GM12878 (cell line): ENCODE measurements around the gene RTCB. TPM values are rescaled to one million over a fixed set of nuclear protein-coding genes. Genes with fewer than 3 reads are reported as not detected.
"Not testable (repeated sequence)": the region's sequence is repeated elsewhere in the genome, so short reads cannot be mapped to it uniquely, and the experiment has no call there.

ENCODE experiments used
- ATAC-seq: fragments of 200-7000 bp; cut with Tn5 transposase; 3 replicates; pipeline ENCODE4 v1.9.1; 2020; ENCODE audit warnings: mild to moderate bottlenecking, moderate library complexity
- BruUV-seq: library from RNA; stranded (reverse); fragments of 400-500 nt; replicated peaks from 2 replicates; lab custom pipeline; 2021; lab: Mats Ljungman, UMichigan
- CTCF ChIA-PET: fragments of 300-600 bp; sonication (Branson Sonifier 250); formaldehyde crosslinking; extraction: SDS; loops from one replicate; lab custom pipeline; 2021; ENCODE audit warnings: inconsistent platforms; lab: Yijun Ruan, JAX
- POLR2A ChIA-PET: fragments of 350-600 bp; formaldehyde crosslinking; extraction: SDS; loops from one replicate; lab custom pipeline; 2021; ENCODE audit warnings: inconsistent platforms; lab: Charles Lee
- RAD21 ChIA-PET: fragments of 300-600 bp; sonication (Branson Sonifier 250); formaldehyde crosslinking; loops from one replicate; lab custom pipeline; 2023; ENCODE audit warnings: antibody characterized with exemption; ENCODE audit not compliant: unreplicated experiment; lab: Charles Lee
- SMC1A ChIA-PET: fragments of 300-600 bp; sonication (Branson Sonifier 250); formaldehyde crosslinking; loops from one replicate; lab custom pipeline; 2023; ENCODE audit not compliant: unreplicated experiment, uncharacterized antibody; lab: Charles Lee
- DNase-seq: peaks from one replicate; pipeline ENCODE4 v3.0.0-alpha.2; 2011; ENCODE audit warnings: low read depth, low spot score
- FAIRE-seq: peaks from 3 replicates; lab custom pipeline; 2011; peaks lifted over from hg19 to GRCh38; lab: Jason Lieb, UNC
- H2AFZ ChIP-seq: 2 replicates; pipeline ENCODE4 v1.6.0; 2011; ENCODE audit warnings: low read depth, low read length, control low read depth; ENCODE audit not compliant: control insufficient read depth
- H3K27ac ChIP-seq: 2 replicates; pipeline ENCODE4 v1.5.1; 2011; ENCODE audit warnings: control low read depth; ENCODE audit not compliant: control insufficient read depth, insufficient read depth
- H3K27me3 ChIP-seq, 2 experiments: replicated peaks in 1 of 2; 2 replicates each; pipeline versions ENCODE4 v1.6.0 to v1.6.1; 2011; ENCODE audit warnings: low read length in 1 of 2; ENCODE audit not compliant: control insufficient read depth in 2 of 2, insufficient read depth in 2 of 2
- H3K36me3 ChIP-seq, 2 experiments: 2 replicates each; pipeline ENCODE4 v1.5.1; 2011; ENCODE audit warnings: low read length in 1 of 2; ENCODE audit not compliant: control insufficient read depth in 2 of 2, insufficient read depth in 2 of 2
- H3K4me1 ChIP-seq: 2 replicates; pipeline ENCODE4 v1.6.1; 2011; ENCODE audit warnings: mild to moderate bottlenecking, low read length, moderate library complexity, mixed read lengths; ENCODE audit not compliant: control insufficient read depth, insufficient read depth
- H3K4me2 ChIP-seq: 2 replicates; pipeline ENCODE4 v1.6.0; 2011; ENCODE audit warnings: control low read depth; ENCODE audit not compliant: control insufficient read depth, insufficient read depth
- H3K4me3 ChIP-seq: fragments of 200-600 bp; sonication (generic); 2 replicates; pipeline ENCODE4 v1.5.1; 2016
- H3K79me2 ChIP-seq: 2 replicates; pipeline ENCODE4 v1.6.0; 2011; ENCODE audit warnings: low read length; ENCODE audit not compliant: control insufficient read depth, insufficient read depth
- H3K9ac ChIP-seq: 2 replicates; pipeline ENCODE4 v1.8.0; 2011; ENCODE audit warnings: low read length, control low read depth, mixed read lengths; ENCODE audit not compliant: control insufficient read depth, insufficient read depth
- H3K9me3 ChIP-seq: replicated peaks from 3 replicates; pipeline ENCODE4 v1.5.1; 2011; ENCODE audit warnings: mild to moderate bottlenecking, low read length; ENCODE audit not compliant: control insufficient read depth, insufficient read depth
- H4K20me1 ChIP-seq: 2 replicates; pipeline ENCODE4 v1.6.0; 2011; ENCODE audit not compliant: control insufficient read depth, insufficient read depth
- BCL3 ChIP-seq: IDR thresholded peaks from 2 replicates; pipeline ENCODE4 v1.6.1; 2011; ENCODE audit warnings: borderline replicate concordance, low read depth, mild to moderate bottlenecking, moderate library complexity, low read length; ENCODE audit not compliant: insufficient read depth, poor library complexity, severe bottlenecking
- BHLHE40 ChIP-seq, 2 experiments: fragments of 450-650 bp in 1 of 2; IDR thresholded peaks; 2 replicates each; pipeline ENCODE4 v1.6.1; 2011 to 2017; ENCODE audit warnings: low read depth in 2 of 2, borderline replicate concordance in 1 of 2, improper control_type of control experiment in 1 of 2, low read length in 1 of 2, mild to moderate bottlenecking in 1 of 2
- MTA3 ChIP-seq: IDR thresholded peaks from 2 replicates; pipeline ENCODE4 v1.6.1; 2012; ENCODE audit warnings: low read length, inconsistent platforms, borderline replicate concordance
- MYB ChIP-seq: fragments of 150-350 bp; IDR thresholded peaks from 2 replicates; pipeline ENCODE4 v1.6.1; 2014; ENCODE audit warnings: mild to moderate bottlenecking, low read depth, low read length, borderline replicate concordance
- PML ChIP-seq: IDR thresholded peaks from 2 replicates; pipeline ENCODE4 v1.6.1; 2012; ENCODE audit warnings: low read length, inconsistent platforms
- POLR2A ChIP-seq: IDR thresholded peaks from 2 replicates; pipeline ENCODE4 v1.6.1; 2011; ENCODE audit warnings: low read depth, mild to moderate bottlenecking, low read length
- POLR2AphosphoS2 ChIP-seq: IDR thresholded peaks from 2 replicates; pipeline ENCODE4 v1.6.1; 2011; ENCODE audit warnings: low read depth, mild to moderate bottlenecking, low read length, improper control_type of control experiment, moderate library complexity
- PRDM15 ChIP-seq: fragments of 450-650 bp; formaldehyde crosslinking; IDR thresholded peaks from 2 replicates; pipeline ENCODE4 v1.4.0; 2020; ENCODE audit warnings: mild to moderate bottlenecking, moderate library complexity
- RFX5 ChIP-seq: IDR thresholded peaks from 2 replicates; pipeline ENCODE4 v1.6.1; 2011; ENCODE audit warnings: low read depth, low read length, improper control_type of control experiment
- SMAD5 ChIP-seq: IDR thresholded peaks from 2 replicates; pipeline ENCODE4 v1.6.1; 2016; ENCODE audit warnings: antibody characterized with exemption, low read depth
- SP1 ChIP-seq: IDR thresholded peaks from one replicate; pipeline ENCODE4 v1.6.1; 2011; ENCODE audit warnings: low read depth, low read length
- SUZ12 ChIP-seq: fragments of 200-600 bp; sonication (generic); IDR thresholded peaks from one replicate; pipeline ENCODE4 v1.6.1; 2018; ENCODE audit warnings: antibody characterized with exemption, mild to moderate bottlenecking; ENCODE audit not compliant: unreplicated experiment
- TAF1 ChIP-seq: IDR thresholded peaks from 2 replicates; pipeline ENCODE4 v1.6.1; 2011; ENCODE audit warnings: mild to moderate bottlenecking, low read depth, low read length, borderline replicate concordance
- WGBS: methylation state at CpG from one replicate; pipeline ENCODE4 v1.1.6; 2016; ENCODE audit warnings: low lambda C conversion rate; ENCODE audit not compliant: insufficient replicate concordance, insufficient coverage; ENCODE audit errors: missing lambda C conversion rate; 5-methylcytosine and 5-hydroxymethylcytosine counted together
- in situ Hi-C: fragments of 300-500 bp; cut with MboI; formaldehyde crosslinking; loops from 9 replicates; pipeline ENCODE4 v1.14.3; 2018; ENCODE audit warnings: mixed read lengths
- intact Hi-C: fragments of 100-400 bp; cut with micrococcal nuclease; formaldehyde crosslinking; loops from one replicate; pipeline ENCODE4 v1.14.2; 2022; ENCODE audit not compliant: unreplicated experiment
- polyA plus RNA-seq, 11 experiments: library from polyadenylated mRNA; depleted of rRNA in 4 of 11; unstranded in 6 of 11; stranded (reverse) in 5 of 11; fragments of >200 nt; fragmentation: Nextera tagmentation in 4 of 11; fragmentation: Illumina TruSeq in 1 of 11; extraction: Ambion mirVana in 4 of 11; extraction: Trizol in 1 of 11; gene quantifications; 1 replicate in 1 of 11; 2 replicates in 10 of 11; pipeline versions ENCODE4 v1.2.1 to v1.2.3, GENCODE V29; 2011 to 2016; ENCODE audit warnings: inconsistent platforms in 2 of 11, missing spikeins in 2 of 11, low read depth in 1 of 11
- total RNA-seq, 4 experiments: library from RNA; depleted of rRNA in 3 of 4; stranded (reverse); fragments of >200 nt in 3 of 4; fragmentation: Illumina TruSeq in 1 of 4; extraction: Trizol in 1 of 4; gene quantifications; 2 replicates each; pipeline versions ENCODE4 v1.2.1 to v1.2.3, GENCODE V29; 2013 to 2021

The RTCB gene
- total and polyA plus RNA-seq, 10 of the 15 experiments (the other 5 are each of a cell fraction or from before 2014, with no cell fraction given): 88.4 to 203 (median 106) TPM

GRCh38 chr22:32351875-32352274 is 60.2 kb downstream of the RTCB start:
- H2AFZ ChIP-seq, BruUV-seq, FAIRE-seq, H3K4me3 ChIP-seq, RAD21 ChIA-PET, H3K4me1 ChIP-seq, H3K4me2 ChIP-seq, ATAC-seq, SMC1A ChIA-PET, H3K36me3 ChIP-seq, intact Hi-C loops, H3K79me2 ChIP-seq, DNase-seq, H3K9me3 ChIP-seq, H4K20me1 ChIP-seq, in situ Hi-C loops, CTCF ChIA-PET, POLR2A ChIA-PET, H3K27ac ChIP-seq, H3K27me3 ChIP-seq, H3K9ac ChIP-seq: not testable (repeated sequence)
- 33% methylated on average over 1 of the region's 1 CpG for WGBS

GRCh38 chr22:32348031-32348611 is 63.9 kb downstream of the RTCB start:
- Histone ChIP-seq H3K27me3 (no peaks in the 10 kb centered on the region; a peak in 1 of 4 replicates), H2AFZ (no peak overlapping the region), H3K9me3 (no peaks in the 10 kb centered on the region), H3K9ac (no peak overlapping the region), H3K4me3 (no peak overlapping the region), H4K20me1 (no peaks in the 10 kb centered on the region), H3K36me3 (no peaks in the 10 kb centered on the region), H3K27ac (no peak overlapping the region), H3K79me2 (no peaks in the 10 kb centered on the region), H3K4me2 (no peak overlapping the region), H3K4me1 (no peaks in the 10 kb centered on the region)
- 44% methylated on average over 6 of the region's 6 CpGs for WGBS
- in situ Hi-C loops (no loop called here), intact Hi-C loops (no loop called here)
- ChIA-PET RAD21 (no interaction called here), CTCF (no interaction called here), POLR2A (no interaction called here), SMC1A (interaction anchor here (0.6 kb wide), 1 partner anchor 1124 kb away, joined by 3 read pairs; no protein-coding TSS in a partner anchor)
- FAIRE-seq (no peak), ATAC-seq (no peak), DNase-seq (no peak)
- no TSS peak for BruUV-seq
- TF ChIP-seq RFX5 (no peak), SP1 (no peak), BHLHE40 (IDR thresholded peaks at IDR 0.05; ENCODE audit: borderline replicate concordance in 1 of 2, low read depth in 2 of 2, low read length in 1 of 2) (no peak), SMAD5 (no peak), PRDM15 (CRISPR knock-in tag) (no peak), SUZ12 (no peak), PML (no peak), POLR2AphosphoS2 (no peak), MTA3 (no peak), TAF1 (no peak), POLR2A (no peak), MYB (no peak), BCL3 (no peak)
